Heart left ventricle (tissue), 16 donors: ENCODE results near the gene CGB2. TPM values are rescaled to one million over a fixed set of nuclear protein-coding genes. Genes with fewer than 3 reads are reported as not detected.

Experiments used
- ATAC-seq, 4 donors: fragments of 200-7000 bp; cut with Tn5 transposase; one replicate each; pipeline ENCODE4 v1.9.1; 2020 to 2022; ENCODE audit warnings: moderate library complexity in 4 of 4, mild to moderate bottlenecking in 3 of 4, moderate number of reproducible peaks in 1 of 4
- DNase-seq, 5 donors: peaks; one replicate each; pipeline ENCODE4 v3.0.0-alpha.2; 2020
- H3K27ac ChIP-seq, 12 donors: fragments of 200-600 bp; sonication (generic) in 4 of 12; one replicate each; pipeline versions ENCODE4 v1.5.0 to v1.8.0; 2016 to 2022; ENCODE audit warnings: mild to moderate bottlenecking in 2 of 12
- H3K27me3 ChIP-seq, 9 donors: fragments of 200-600 bp; sonication (generic) in 2 of 9; one replicate each; pipeline versions ENCODE4 v1.5.1 to v1.8.0; 2016 to 2022; ENCODE audit warnings: mild to moderate bottlenecking in 3 of 9
- H3K36me3 ChIP-seq, 9 donors: fragments of 200-600 bp; sonication (generic) in 2 of 9; one replicate each; pipeline versions ENCODE4 v1.5.0 to v1.8.0; 2018 to 2022; ENCODE audit warnings: mild to moderate bottlenecking in 2 of 9
- H3K4me1 ChIP-seq, 12 donors: fragments of 200-600 bp; sonication (generic) in 4 of 12; one replicate each; pipeline versions ENCODE4 v1.5.0 to v1.8.0; 2016 to 2022; ENCODE audit warnings: mild to moderate bottlenecking in 3 of 12
- H3K4me3 ChIP-seq, 12 donors: fragments of 200-600 bp; sonication (generic) in 4 of 12; one replicate each; pipeline versions ENCODE4 v1.5.0 to v1.8.0; 2017 to 2022; ENCODE audit warnings: mild to moderate bottlenecking in 9 of 12, moderate library complexity in 4 of 12
- H3K9me3 ChIP-seq, 12 donors: fragments of 200-600 bp; sonication (generic) in 4 of 12; one replicate each; pipeline versions ENCODE4 v1.5.0 to v1.8.0; 2016 to 2022; ENCODE audit warnings: mild to moderate bottlenecking in 1 of 12
- POLR2A ChIP-seq, 2 donors: fragments of 450-650 bp; IDR thresholded peaks; one replicate each; pipeline ENCODE4 v1.6.1; 2017; ENCODE audit warnings: antibody characterized with exemption in 2 of 2, mild to moderate bottlenecking in 2 of 2, moderate library complexity in 2 of 2
- WGBS, 4 donors: extraction: QIAGEN DNeasy Blood & Tissue Kit in 2 of 4; methylation state at CpG; one replicate each; pipeline versions ENCODE4 v1.1.5 to v1.1.7; 2013 to 2018; 5-methylcytosine and 5-hydroxymethylcytosine counted together
- intact Hi-C, 10 donors: fragments of 100-400 bp; cut with DNase I; formaldehyde crosslinking; loops; one replicate each; pipeline versions ENCODE4 v1.11.1 to v1.14.2; 2022
- polyA plus RNA-seq, 2 donors: library from polyadenylated mRNA; stranded (reverse); fragments of 200-250 nt; gene quantifications; one replicate each; pipeline ENCODE4 v1.2.3, GENCODE V29; 2013
- total RNA-seq, 9 donors: library from RNA; depleted of rRNA in 2 of 9; stranded (reverse); fragments of >200 nt in 2 of 9; fragmentation: NEBNext Ultra II Directional in 3 of 9; extraction: Animal tissue kit (Norgen Biotek cat#: 25700) in 3 of 9; gene quantifications; one replicate each; pipeline versions ENCODE4 v1.1.0 to v1.2.4, GENCODE V29; 2016 to 2023
- TF ChIP-seq, protein P1 (sequence below), 12 donors: fragments of 200-600 bp; sonication (generic) in 4 of 12; IDR thresholded peaks; one replicate each; pipeline versions ENCODE4 v1.5.0 to v1.8.0; 2018 to 2022; ENCODE audit warnings: antibody characterized with exemption in 12 of 12, mild to moderate bottlenecking in 5 of 12
- donor health status: ischemic (EF 13 %, LVEDD 7.1; RV severe dilation, severe dysfunction).
- donor health status: healthy with polysubstance abuse.
- donor health status: DM: no; HTN: yes; CAD: no.
- donor health status: DM: no; HTN: no; CAD: no.
- donor health status: ischemic (EF 25% LVEDD 6.9; RV normal size, moderate dysfunction).
- donor health status: ischemic (EF 25% LVEDD 5.7; RV mildly dilated, moderate dysfunction).
- donor health status: healthy.
- donor health status: DM: yes; HTN: yes; CAD: no.
- donor health status: ischemic (EF 35%, LVEDD 5.7; RV mildly dilated, moderate dysfunction).
- donor health status: nonischemic (EF 11% LVEDD 7.7; RV severe dilation, severe dysfunction).
- donor health status: DM: yes; HTN: yes; CAD: no.
- donor health status: PGD.
- donor health status: ischemic (EF 29% LVEDD 5.4; RV normal size, mild dysfunction).
- donor health status: nonischemic (EF 23%, LVEDD 6.1; RV moderate dilation, normal function).

Gene CGB2
- total and polyA plus RNA-seq, 11 donors = not detected

DNA sequence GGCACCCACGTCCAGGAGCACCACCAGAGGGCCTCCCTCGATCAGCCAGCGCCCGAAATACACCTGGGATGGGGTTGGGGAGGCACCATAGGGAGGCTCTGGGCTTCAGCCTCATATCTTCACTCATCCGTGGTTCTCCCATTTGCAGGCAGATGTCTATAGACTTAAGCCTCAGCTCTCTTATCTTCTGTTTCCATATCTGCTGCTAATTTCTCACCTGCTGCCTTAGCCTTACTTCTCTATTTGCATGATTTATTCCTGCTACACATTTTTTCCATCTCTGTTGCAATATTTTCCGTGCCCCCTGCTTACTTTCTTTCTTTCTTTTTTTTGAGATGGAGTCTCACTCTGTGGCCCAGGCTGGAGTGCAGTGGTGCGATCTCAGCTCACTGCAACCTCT, 44.4 kb upstream of the CGB2 start:
- intact Hi-C loops = no loop called here
- no peaks in the 10 kb centered on the region for H3K27me3 ChIP-seq
- WGBS, 4 donors = 90 to 92% (median 91%) methylated on average over 6 to 7 of the region's 7 CpGs
- DNase-seq = no peak
- no peaks in the 10 kb centered on the region for H3K9me3 ChIP-seq
- peaks cover 0 to 74% (median 65%) of the 10 kb centered on the region in 9 donors for H3K36me3 ChIP-seq
- no peak for TF ChIP-seq POLR2A (IDR thresholded peaks at IDR 0.05)
- TF ChIP-seq, protein P1, sequence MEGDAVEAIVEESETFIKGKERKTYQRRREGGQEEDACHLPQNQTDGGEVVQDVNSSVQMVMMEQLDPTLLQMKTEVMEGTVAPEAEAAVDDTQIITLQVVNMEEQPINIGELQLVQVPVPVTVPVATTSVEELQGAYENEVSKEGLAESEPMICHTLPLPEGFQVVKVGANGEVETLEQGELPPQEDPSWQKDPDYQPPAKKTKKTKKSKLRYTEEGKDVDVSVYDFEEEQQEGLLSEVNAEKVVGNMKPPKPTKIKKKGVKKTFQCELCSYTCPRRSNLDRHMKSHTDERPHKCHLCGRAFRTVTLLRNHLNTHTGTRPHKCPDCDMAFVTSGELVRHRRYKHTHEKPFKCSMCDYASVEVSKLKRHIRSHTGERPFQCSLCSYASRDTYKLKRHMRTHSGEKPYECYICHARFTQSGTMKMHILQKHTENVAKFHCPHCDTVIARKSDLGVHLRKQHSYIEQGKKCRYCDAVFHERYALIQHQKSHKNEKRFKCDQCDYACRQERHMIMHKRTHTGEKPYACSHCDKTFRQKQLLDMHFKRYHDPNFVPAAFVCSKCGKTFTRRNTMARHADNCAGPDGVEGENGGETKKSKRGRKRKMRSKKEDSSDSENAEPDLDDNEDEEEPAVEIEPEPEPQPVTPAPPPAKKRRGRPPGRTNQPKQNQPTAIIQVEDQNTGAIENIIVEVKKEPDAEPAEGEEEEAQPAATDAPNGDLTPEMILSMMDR (IDR thresholded peaks at IDR 0.05) = no peak
- peaks cover 0 to 39% (median 23%) of the 10 kb centered on the region in 12 donors for H3K4me1 ChIP-seq
- ATAC-seq = no peak
- no peak overlapping the region for H3K27ac ChIP-seq
- H3K4me3 ChIP-seq = no peak overlapping the region

- ATAC-seq = no peak
- Histone ChIP-seq H3K27ac (no peak overlapping the region), H3K4me3 (no peak overlapping the region), H3K36me3 (peaks cover 0 to 64% (median 55%) of the 10 kb centered on the region in 9 donors), H3K27me3 (no peaks in the 10 kb centered on the region), H3K9me3 (no peaks in the 10 kb centered on the region), H3K4me1 (peaks cover 0 to 41% (median 24%) of the 10 kb centered on the region in 12 donors)
- 89 to 96% (median 94%) methylated on average over 7 of the region's 7 CpGs for WGBS, 4 donors
- DNase-seq = no peak
- no peak for TF ChIP-seq POLR2A (IDR thresholded peaks at IDR 0.05)
- TF ChIP-seq, protein P1 (IDR thresholded peaks at IDR 0.05) = no peak
- intact Hi-C loops = no loop called here
Observed at GRCh38 chr19:48988286-48988685, 43.4 kb upstream of the CGB2 start.

GRCh38 chr19:48988860-48989259, 42.8 kb upstream of the CGB2 start:
- H3K27ac ChIP-seq = peak overlapping the region in 4 of 12 donors; percentile 7 to 99 (median 95)
- no peak overlapping the region for H3K4me3 ChIP-seq
- H3K9me3 ChIP-seq = no peaks in the 10 kb centered on the region
- no peak for DNase-seq
- peaks cover 0 to 41% (median 24%) of the 10 kb centered on the region in 12 donors for H3K4me1 ChIP-seq
- H3K36me3 ChIP-seq = peaks cover 0 to 58% (median 49%) of the 10 kb centered on the region in 9 donors
- ATAC-seq = no peak
- 89 to 94% (median 92%) methylated on average over 9 of the region's 9 CpGs for WGBS, 4 donors
- intact Hi-C loops = no loop called here
- TF ChIP-seq POLR2A (IDR thresholded peaks at IDR 0.05) = no peak
- TF ChIP-seq, protein P1 (IDR thresholded peaks at IDR 0.05) = no peak
- no peaks in the 10 kb centered on the region for H3K27me3 ChIP-seq

- peak overlapping the region in 6 of 12 donors; percentile 12 to 99 (median 79) for H3K4me3 ChIP-seq
- H3K27me3 ChIP-seq = no peaks in the 10 kb centered on the region
- peak in 2 of 4 donors; percentile 6 for ATAC-seq
Observed at GRCh38 chr19:48989701-48990291, 41.9 kb upstream of the CGB2 start.

More at GRCh38 chr19:48989701-48990291, 41.9 kb upstream of the CGB2 start:
- H3K36me3 ChIP-seq = peaks cover 0 to 49% (median 40%) of the 10 kb centered on the region in 9 donors
- 36 to 48% (median 45%) methylated on average over 17 of the region's 17 CpGs for WGBS, 4 donors
- H3K9me3 ChIP-seq = no peaks in the 10 kb centered on the region
- peaks cover 6 to 48% (median 32%) of the 10 kb centered on the region in 12 donors for H3K4me1 ChIP-seq
- intact Hi-C loops = loop anchor here in 4 of 10 donors (5.0 to 10.0 kb wide), 4 partner anchors 158 to 225 kb away; no protein-coding TSS in a partner anchor
- H3K27ac ChIP-seq = peak overlapping the region in 11 of 12 donors; percentile 90 to 99 (median 96)
- peak; percentile 63 to 78 (median 72) for DNase-seq
- TF ChIP-seq, protein P1 (IDR thresholded peaks at IDR 0.05) = no peak
- peak in 1 of 2 donors; percentile 22 for TF ChIP-seq POLR2A (IDR thresholded peaks at IDR 0.05)
